Suprapubic skin (tissue), 3 donors: ENCODE results near the gene SPATA6L.

ENCODE experiments used
- POLR2A ChIP-seq, 2 donors: fragments of 450-650 bp; IDR thresholded peaks; one replicate each; pipeline ENCODE4 v1.6.1; 2017; ENCODE audit warnings: antibody characterized with exemption in 2 of 2, mild to moderate bottlenecking in 2 of 2, moderate library complexity in 2 of 2
- TF ChIP-seq, protein P1 (sequence below), 2 donors: fragments of 200-600 bp in 1 of 2; fragments of 450-650 bp in 1 of 2; sonication (generic) in 1 of 2; IDR thresholded peaks; one replicate each; pipeline ENCODE4 v1.5.1; 2016 to 2019; ENCODE audit warnings: antibody characterized with exemption in 2 of 2, mild to moderate bottlenecking in 1 of 2, moderate library complexity in 1 of 2

DNA sequence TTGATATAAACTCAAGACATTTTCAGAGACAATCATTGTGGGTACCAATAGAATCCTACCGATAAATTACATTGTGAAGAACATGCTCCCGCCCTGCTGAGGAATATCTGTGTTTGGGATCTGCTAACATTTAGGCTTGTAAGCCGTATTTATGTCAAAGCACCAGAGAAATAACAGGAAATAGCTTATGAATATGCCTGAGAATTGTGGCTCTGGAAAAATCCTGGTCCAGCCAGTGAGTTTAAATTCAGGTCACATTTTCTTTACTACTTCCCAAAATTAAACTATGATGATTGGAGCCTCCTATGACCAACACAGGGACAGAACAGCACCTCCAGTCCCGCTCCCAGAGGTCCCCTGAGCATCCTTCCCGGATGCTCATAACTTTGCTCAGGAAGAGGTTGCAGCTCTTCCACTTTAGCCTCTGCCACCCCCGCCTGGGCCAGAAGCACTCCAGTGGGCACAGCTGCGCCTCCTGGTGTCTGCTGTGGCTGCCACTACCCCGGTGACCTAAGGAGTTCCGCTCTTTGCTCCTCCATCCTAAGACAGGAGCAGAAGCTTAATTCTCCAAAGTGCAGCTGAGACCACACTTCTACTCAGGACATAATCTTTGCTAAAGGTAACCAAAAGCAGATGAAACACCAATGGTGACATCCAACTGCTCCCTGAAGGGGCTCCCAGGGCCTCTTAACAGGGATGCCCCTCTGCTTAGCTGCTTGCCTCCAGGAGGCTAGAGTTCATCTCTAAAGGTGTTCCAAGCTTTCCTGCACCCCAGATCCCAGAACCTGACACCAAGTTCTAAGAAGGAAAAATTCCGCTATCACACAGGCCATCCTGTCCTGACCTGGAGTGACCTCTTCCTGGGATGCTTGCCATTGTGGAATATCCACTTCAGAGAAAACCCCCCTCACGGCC is 117.2 kb downstream of the SPATA6L start:
- TF ChIP-seq, protein P1, sequence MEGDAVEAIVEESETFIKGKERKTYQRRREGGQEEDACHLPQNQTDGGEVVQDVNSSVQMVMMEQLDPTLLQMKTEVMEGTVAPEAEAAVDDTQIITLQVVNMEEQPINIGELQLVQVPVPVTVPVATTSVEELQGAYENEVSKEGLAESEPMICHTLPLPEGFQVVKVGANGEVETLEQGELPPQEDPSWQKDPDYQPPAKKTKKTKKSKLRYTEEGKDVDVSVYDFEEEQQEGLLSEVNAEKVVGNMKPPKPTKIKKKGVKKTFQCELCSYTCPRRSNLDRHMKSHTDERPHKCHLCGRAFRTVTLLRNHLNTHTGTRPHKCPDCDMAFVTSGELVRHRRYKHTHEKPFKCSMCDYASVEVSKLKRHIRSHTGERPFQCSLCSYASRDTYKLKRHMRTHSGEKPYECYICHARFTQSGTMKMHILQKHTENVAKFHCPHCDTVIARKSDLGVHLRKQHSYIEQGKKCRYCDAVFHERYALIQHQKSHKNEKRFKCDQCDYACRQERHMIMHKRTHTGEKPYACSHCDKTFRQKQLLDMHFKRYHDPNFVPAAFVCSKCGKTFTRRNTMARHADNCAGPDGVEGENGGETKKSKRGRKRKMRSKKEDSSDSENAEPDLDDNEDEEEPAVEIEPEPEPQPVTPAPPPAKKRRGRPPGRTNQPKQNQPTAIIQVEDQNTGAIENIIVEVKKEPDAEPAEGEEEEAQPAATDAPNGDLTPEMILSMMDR (IDR thresholded peaks at IDR 0.05), result no peak
- TF ChIP-seq POLR2A (IDR thresholded peaks at IDR 0.05), result no peak
